ENCODE results near the gene FUCA1. TPM values are rescaled to one million over a fixed set of nuclear protein-coding genes. Genes with fewer than 3 reads are reported as not detected.

The FUCA1 gene
- total and polyA plus RNA-seq, 2 of the 8 experiments (the other 6 are each of a cell fraction or from before 2014, with no cell fraction given) = 5.9 to 6.4 TPM

DNA sequence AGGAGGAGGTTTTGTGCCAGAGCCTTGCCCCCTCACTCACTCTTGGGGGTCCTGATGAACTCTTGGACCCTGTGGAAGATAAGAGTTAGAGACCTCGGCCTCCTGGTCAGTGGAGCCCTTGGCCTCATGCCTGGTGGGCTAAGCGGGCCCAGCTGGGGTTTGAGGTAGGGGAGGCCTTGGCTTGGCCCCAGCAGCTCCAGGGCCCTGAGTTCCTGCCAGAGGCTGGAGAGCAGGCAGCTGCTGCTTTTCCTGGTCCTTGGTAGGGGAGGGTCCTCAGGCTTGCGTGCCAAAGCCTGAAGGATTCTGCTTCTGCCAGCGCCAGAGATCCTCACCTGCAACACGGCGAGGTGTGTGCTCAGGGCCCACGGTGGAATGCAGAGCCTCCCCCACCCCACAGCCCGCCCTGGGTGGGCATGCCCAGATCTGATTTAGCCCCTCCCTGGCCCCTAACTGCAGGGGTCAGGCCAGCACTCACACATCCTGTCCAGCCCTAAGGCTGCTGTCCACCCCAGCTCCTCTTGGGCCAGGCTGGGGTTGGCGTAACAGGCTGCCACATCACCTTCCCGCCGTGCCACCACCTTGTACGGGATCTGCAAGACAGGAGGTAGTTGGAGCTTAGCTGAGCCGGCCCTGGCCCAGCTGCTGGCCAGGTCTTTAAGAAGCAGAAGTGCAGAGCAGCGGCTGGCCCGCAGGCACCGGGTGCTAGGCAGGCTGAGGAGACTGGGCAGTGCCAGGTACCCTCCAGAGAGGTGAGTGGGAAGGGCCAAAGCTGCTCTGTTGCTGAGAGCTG is 72.2 kb downstream of the FUCA1 start:
- H2BK15ac ChIP-seq (ENCODE audit: low read length) = no peak overlapping the region
- H3K9ac ChIP-seq (replicated peaks in 1 of 4; ENCODE audit: extremely low read depth in 1 of 4, low read depth in 3 of 4, low read length in 3 of 4) = no peak overlapping the region
- no peak overlapping the region for H2BK12ac ChIP-seq (ENCODE audit: low read depth, low read length)
- H3K4me3 ChIP-seq (ENCODE audit: extremely low read depth in 1 of 4, insufficient read depth in 2 of 4, low read depth in 3 of 4, low read length in 4 of 4) = no peak overlapping the region
- no peak overlapping the region for H4K91ac ChIP-seq (replicated peaks; ENCODE audit: insufficient read length, low read length)
- H3K18ac ChIP-seq (ENCODE audit: extremely low read depth, low read length) = no peak overlapping the region
- no peak overlapping the region for H3K23ac ChIP-seq (ENCODE audit: insufficient read length)
- no peaks in the 10 kb centered on the region for H3K27me3 ChIP-seq (replicated peaks in 1 of 4; ENCODE audit: control insufficient read depth in 3 of 4, extremely low read depth in 1 of 4, insufficient read depth in 3 of 4, low read length in 3 of 4)
- H3K56ac ChIP-seq (replicated peaks; ENCODE audit: insufficient read length, low read depth, low read length) = no peak overlapping the region
- peaks cover 4 to 21% of the 10 kb centered on the region in 2 experiments; a peak in 3 of 4 replicates for H3K79me2 ChIP-seq (ENCODE audit: control insufficient read depth in 1 of 2, insufficient read depth in 2 of 2, low read length in 2 of 2)
- ChIA-PET POLR2A (ENCODE audit: partially characterized antibody) (interaction anchor here (0.6 to 16.2 kb wide), 3 partner anchors 10 to 29 kb away, joined by 3 to 192 read pairs (median 28); partner anchors contain the start of genes HMGCL and PITHD1), CTCF (ENCODE audit: partially characterized antibody) (interaction anchor here (1.2 to 5.1 kb wide), 6 partner anchors 15 to 43 kb away, joined by 3 to 37 read pairs (median 4); no protein-coding TSS in a partner anchor)
- H3K9me3 ChIP-seq (ENCODE audit: insufficient read depth in 2 of 2, low read depth in 1 of 2, low read length in 1 of 2) = no peaks in the 10 kb centered on the region
- peaks cover 17% of the 10 kb centered on the region for H3K23me2 ChIP-seq (ENCODE audit: low read depth, low read length)
- no peak overlapping the region for H2BK5ac ChIP-seq (ENCODE audit: low read depth, low read length)
- no peak overlapping the region for H2BK20ac ChIP-seq (ENCODE audit: low read length)
- no peak overlapping the region for H3K4ac ChIP-seq (replicated peaks; ENCODE audit: insufficient read length, low read depth, low read length)
- WGBS, 2 experiments (ENCODE audit: extremely low coverage in 1 of 2, insufficient coverage in 1 of 2, insufficient read length in 1 of 2, insufficient replicate concordance in 2 of 2, low coverage in 1 of 2, low lambda C conversion rate in 2 of 2, missing lambda C conversion rate in 1 of 2) = 89% methylated on average over 10 of the region's 16 CpGs; no CpG with 5 or more reads in 1 of the 2 experiments
- FAIRE-seq (no peak), DNase-seq (ENCODE audit: low read depth in 1 of 2, low spot score in 2 of 2) (no peak)
- H2AFZ ChIP-seq (ENCODE audit: low read length) = no peak overlapping the region
- H3K79me1 ChIP-seq (ENCODE audit: low read depth, low read length) = peaks cover 10% of the 10 kb centered on the region; the same call in 1 of the 2 replicates
- no peak overlapping the region for H4K5ac ChIP-seq (ENCODE audit: insufficient read length, low read depth, low read length)
- H3K14ac ChIP-seq (ENCODE audit: insufficient read length) = no peak overlapping the region
- H4K20me1 ChIP-seq (replicated peaks in 1 of 2; ENCODE audit: control insufficient read depth in 1 of 2, insufficient read depth in 2 of 2, low read length in 2 of 2) = peaks cover 7 to 11% of the 10 kb centered on the region in 2 experiments
- H3K27ac ChIP-seq (ENCODE audit: low read depth, low read length) = no peak overlapping the region
- H3K4me1 ChIP-seq (replicated peaks in 1 of 4; ENCODE audit: control insufficient read depth in 3 of 4, insufficient read depth in 4 of 4, low read length in 3 of 4) = peaks cover 0 to 21% (median 16%) of the 10 kb centered on the region in 4 experiments; a peak in 6 of 7 replicates
- H2AK5ac ChIP-seq (ENCODE audit: low read depth, low read length) = no peak overlapping the region
- peaks cover 6 to 31% (median 22%) of the 10 kb centered on the region in 4 experiments; a peak in 6 of 8 replicates for H3K36me3 ChIP-seq (ENCODE audit: control insufficient read depth in 2 of 4, insufficient read depth in 4 of 4, low read length in 3 of 4)
- no peak overlapping the region for H3K4me2 ChIP-seq (ENCODE audit: insufficient read depth in 1 of 2, low read depth in 2 of 2, low read length in 2 of 2)
- H2BK120ac ChIP-seq (replicated peaks; ENCODE audit: low read depth, low read length) = no peak overlapping the region
- H4K8ac ChIP-seq (ENCODE audit: extremely low read depth, insufficient read depth, low read length) = no peak overlapping the region; the same call in 1 of the 2 replicates
- TF ChIP-seq NRF1 (IDR thresholded peaks at IDR 0.05; ENCODE audit: low read depth, low read length) = no peak
- no peak for TF ChIP-seq USF2 (IDR thresholded peaks at IDR 0.05; ENCODE audit: low read length)
- TF ChIP-seq SP4 (IDR thresholded peaks at IDR 0.05; ENCODE audit: low read length) = no peak
- TF ChIP-seq TAF7 (optimal IDR thresholded peaks at IDR 0.05; ENCODE audit: borderline replicate concordance, low read depth, low read length) = no peak
- no peak for TF ChIP-seq MAFK (IDR thresholded peaks at IDR 0.05; ENCODE audit: low read depth, low read length)
- no peak for TF ChIP-seq CBX8 (IDR thresholded peaks at IDR 0.05; ENCODE audit: borderline replicate concordance, low read depth, low read length)
- TF ChIP-seq JUND (IDR thresholded peaks at IDR 0.05; ENCODE audit: low read length) = no peak
- TF ChIP-seq, protein P1, sequence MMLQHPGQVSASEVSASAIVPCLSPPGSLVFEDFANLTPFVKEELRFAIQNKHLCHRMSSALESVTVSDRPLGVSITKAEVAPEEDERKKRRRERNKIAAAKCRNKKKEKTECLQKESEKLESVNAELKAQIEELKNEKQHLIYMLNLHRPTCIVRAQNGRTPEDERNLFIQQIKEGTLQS (IDR thresholded peaks at IDR 0.05; ENCODE audit: insufficient read depth, low read depth, low read length) = no peak
- TF ChIP-seq SP1 (IDR thresholded peaks at IDR 0.05; ENCODE audit: low read depth, low read length) = no peak
- no peak for TF ChIP-seq PHF8 (conservative IDR thresholded peaks at IDR 0.05; ENCODE audit: low read depth, low read length)

Data from H1 (cell line).